Mucosa of rectum (tissue), 2 donors: ENCODE measurements around the gene EPHB1.

Source experiments
- H3K27ac ChIP-seq, 2 donors: one replicate each; pipeline ENCODE4 v1.7.0; 2013; ENCODE audit warnings: inconsistent platforms in 2 of 2, low read depth in 2 of 2, low read length in 2 of 2
- H3K27me3 ChIP-seq, 2 donors: one replicate each; pipeline ENCODE4 v1.7.0; 2013; ENCODE audit warnings: low read length in 2 of 2; ENCODE audit not compliant: control insufficient read depth in 2 of 2, insufficient read depth in 2 of 2
- H3K36me3 ChIP-seq, 2 donors: one replicate each; pipeline ENCODE4 v1.7.0; 2013; ENCODE audit warnings: low read length in 2 of 2; ENCODE audit not compliant: control insufficient read depth in 2 of 2, insufficient read depth in 2 of 2
- H3K4me1 ChIP-seq, 2 donors: one replicate each; pipeline ENCODE4 v1.7.0; 2013; ENCODE audit warnings: low read length in 2 of 2, mild to moderate bottlenecking in 1 of 2; ENCODE audit not compliant: control insufficient read depth in 2 of 2, insufficient read depth in 2 of 2
- H3K4me3 ChIP-seq, 2 donors: one replicate each; pipeline ENCODE4 v1.7.0; 2013; ENCODE audit warnings: low read length in 2 of 2
- H3K9ac ChIP-seq, 2 donors: one replicate each; pipeline ENCODE4 v1.7.0; 2013; ENCODE audit warnings: low read length in 2 of 2, low read depth in 1 of 2, mild to moderate bottlenecking in 1 of 2
- H3K9me3 ChIP-seq, 2 donors: one replicate each; pipeline ENCODE4 v1.7.0; 2013; ENCODE audit warnings: low read length in 2 of 2; ENCODE audit not compliant: control insufficient read depth in 2 of 2
- donor health status: healthy.
- donor health status: Normal muscosa, but diverticular disease.

The EPHB1 gene

GRCh38 chr3:134932035-134932434, 137.0 kb downstream of the EPHB1 start:
- H3K9ac ChIP-seq: no peak overlapping the region
- H3K9me3 ChIP-seq: no peaks in the 10 kb centered on the region
- no peak overlapping the region for H3K4me3 ChIP-seq
- H3K4me1 ChIP-seq: no peaks in the 10 kb centered on the region
- no peaks in the 10 kb centered on the region for H3K27me3 ChIP-seq
- H3K36me3 ChIP-seq: no peaks in the 10 kb centered on the region
- H3K27ac ChIP-seq: no peak overlapping the region

DNA sequence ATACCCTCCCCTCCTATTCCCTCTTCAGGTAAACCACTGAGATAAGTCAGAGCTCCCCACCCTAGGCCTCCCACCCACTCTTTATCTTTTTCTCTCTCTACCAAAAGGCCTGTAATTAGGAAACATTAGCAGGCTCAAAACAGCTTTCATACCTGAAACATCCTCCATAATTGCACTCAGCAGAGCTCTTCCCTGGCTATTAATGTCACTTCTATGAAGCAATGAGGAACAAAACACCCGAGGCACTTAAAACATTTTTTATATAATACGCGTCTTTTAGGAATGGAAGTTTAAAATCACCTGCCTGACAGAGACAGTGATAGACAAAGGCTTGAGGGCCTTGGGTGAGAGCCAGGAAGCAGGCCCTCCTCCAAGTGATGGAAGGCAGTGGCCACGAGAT, 138.9 kb downstream of the EPHB1 start:
- Histone ChIP-seq H3K27me3 (no peaks in the 10 kb centered on the region), H3K27ac (no peak overlapping the region), H3K36me3 (no peaks in the 10 kb centered on the region), H3K4me1 (no peaks in the 10 kb centered on the region), H3K9me3 (no peaks in the 10 kb centered on the region), H3K4me3 (no peak overlapping the region), H3K9ac (no peak overlapping the region)

GRCh38 chr3:134934933-134935332, 139.9 kb downstream of the EPHB1 start:
- Histone ChIP-seq H3K27me3 (no peaks in the 10 kb centered on the region), H3K27ac (no peak overlapping the region), H3K36me3 (no peaks in the 10 kb centered on the region)

DNA sequence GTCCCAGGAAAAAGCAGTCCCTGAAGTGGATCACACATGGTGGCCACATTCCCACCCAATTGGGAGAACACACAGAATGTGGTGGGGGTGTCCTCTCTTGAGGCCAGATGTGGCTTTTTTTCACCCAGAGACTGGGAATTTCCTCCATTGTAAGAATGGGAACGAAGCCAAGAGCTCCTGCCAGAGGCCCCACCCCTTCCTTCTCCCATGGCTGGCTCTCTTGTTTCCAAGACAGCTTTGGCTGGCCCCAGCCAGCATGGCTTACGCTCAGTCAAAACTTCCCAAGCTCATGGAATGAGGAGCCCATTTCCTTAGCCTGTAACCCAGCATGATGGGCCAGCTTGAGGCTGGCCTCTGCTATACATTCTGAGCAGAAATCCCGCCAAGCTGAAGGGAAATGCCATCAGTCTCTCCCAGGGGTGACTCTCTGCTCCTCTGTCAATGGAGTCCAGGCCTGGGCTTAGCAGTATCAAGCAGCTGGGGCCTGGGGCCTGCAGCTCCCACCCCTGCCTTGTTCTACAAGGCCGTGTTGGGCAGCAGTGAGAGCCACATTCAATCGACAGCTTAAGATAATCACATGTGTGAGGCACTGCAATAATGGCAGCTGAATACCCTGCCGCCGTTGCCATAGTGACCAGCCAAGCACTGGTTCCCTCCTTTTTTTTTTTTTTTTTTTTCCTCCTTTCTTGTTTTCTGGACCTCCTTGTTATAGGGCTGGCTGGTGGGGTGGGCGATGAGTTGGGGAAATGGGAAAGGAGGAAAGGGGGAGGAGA, 142.4 kb downstream of the EPHB1 start:
- H3K27me3 ChIP-seq: no peaks in the 10 kb centered on the region
- no peak overlapping the region for H3K9ac ChIP-seq
- H3K9me3 ChIP-seq: no peaks in the 10 kb centered on the region
- no peak overlapping the region for H3K27ac ChIP-seq
- H3K36me3 ChIP-seq: no peaks in the 10 kb centered on the region
- no peak overlapping the region for H3K4me3 ChIP-seq
- no peaks in the 10 kb centered on the region for H3K4me1 ChIP-seq

More at GRCh38 chr3:134934933-134935332, 139.9 kb downstream of the EPHB1 start:
- H3K9ac ChIP-seq: no peak overlapping the region
- H3K4me3 ChIP-seq: no peak overlapping the region
- H3K4me1 ChIP-seq: no peaks in the 10 kb centered on the region
- no peaks in the 10 kb centered on the region for H3K9me3 ChIP-seq

GRCh38 chr3:134938029-134938525, 143.0 kb downstream of the EPHB1 start:
- no peak overlapping the region for H3K9ac ChIP-seq
- H3K4me3 ChIP-seq: no peak overlapping the region
- H3K27ac ChIP-seq: no peak overlapping the region
- no peaks in the 10 kb centered on the region for H3K27me3 ChIP-seq
- no peaks in the 10 kb centered on the region for H3K4me1 ChIP-seq
- H3K9me3 ChIP-seq: no peaks in the 10 kb centered on the region
- H3K36me3 ChIP-seq: no peaks in the 10 kb centered on the region

DNA sequence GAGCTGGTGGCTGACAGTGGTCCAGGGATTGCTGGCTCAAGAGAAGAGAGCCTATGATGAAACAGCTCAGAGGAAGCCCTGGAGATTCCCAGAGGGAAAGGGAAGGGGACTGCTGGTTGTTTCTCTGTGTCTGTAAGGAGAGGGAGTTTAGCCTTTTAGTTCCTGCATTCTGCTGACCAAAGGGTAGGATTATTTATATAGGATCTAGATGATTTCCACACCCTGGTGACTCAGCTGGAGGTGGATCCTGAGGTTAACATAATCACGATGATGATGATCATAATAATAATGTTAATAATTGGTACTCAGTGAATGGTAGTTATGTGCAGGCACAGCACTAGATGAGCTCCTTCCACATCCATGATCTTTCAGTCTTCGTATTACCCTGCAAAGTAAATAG, 144.9 kb downstream of the EPHB1 start:
- H3K4me1 ChIP-seq: no peaks in the 10 kb centered on the region
- no peaks in the 10 kb centered on the region for H3K36me3 ChIP-seq
- no peaks in the 10 kb centered on the region for H3K9me3 ChIP-seq
- H3K27me3 ChIP-seq: no peaks in the 10 kb centered on the region
- no peak overlapping the region for H3K9ac ChIP-seq
- H3K27ac ChIP-seq: no peak overlapping the region
- no peak overlapping the region for H3K4me3 ChIP-seq

DNA sequence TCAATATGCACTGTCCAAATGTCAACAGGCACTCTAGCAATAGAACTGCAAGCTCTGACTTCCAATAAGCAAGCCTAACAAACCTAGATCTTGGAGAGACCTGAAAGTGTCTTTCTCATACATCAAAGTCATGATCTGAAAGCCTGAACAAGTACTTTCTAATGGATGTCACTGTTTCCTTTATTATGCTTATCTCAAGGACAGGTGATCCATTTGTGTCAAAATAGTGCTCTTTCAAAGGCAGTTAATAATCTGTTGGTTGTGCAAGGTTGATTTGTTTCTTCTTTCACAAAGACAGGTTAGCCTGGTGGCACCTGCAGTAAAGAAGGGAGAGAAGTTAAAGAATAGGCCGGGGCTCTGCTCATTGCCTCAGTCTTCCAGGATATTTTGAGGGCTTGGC, 146.8 kb downstream of the EPHB1 start:
- H3K9ac ChIP-seq: no peak overlapping the region
- no peaks in the 10 kb centered on the region for H3K4me1 ChIP-seq
- H3K9me3 ChIP-seq: no peaks in the 10 kb centered on the region
- no peak overlapping the region for H3K4me3 ChIP-seq
- no peak overlapping the region for H3K27ac ChIP-seq
- H3K27me3 ChIP-seq: no peaks in the 10 kb centered on the region
- no peaks in the 10 kb centered on the region for H3K36me3 ChIP-seq

DNA sequence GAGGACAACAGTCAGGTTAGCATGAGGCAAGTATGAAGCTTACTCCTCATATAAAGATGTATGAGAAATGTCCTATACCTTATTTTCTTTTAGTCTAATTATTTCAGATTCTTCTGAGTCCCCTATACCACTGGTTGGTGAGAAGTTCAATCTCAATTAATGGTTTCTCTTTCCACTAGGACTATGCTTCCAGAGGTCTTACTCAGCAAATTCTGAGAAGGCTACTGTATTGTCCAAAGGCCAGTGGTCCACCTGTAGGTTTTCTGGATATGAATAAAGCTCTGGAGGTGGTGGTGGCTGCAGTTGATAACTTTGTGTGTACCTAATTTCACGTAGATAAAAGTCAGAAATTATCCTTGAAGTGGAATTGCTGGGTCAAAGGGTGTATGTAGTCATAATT, 149.4 kb downstream of the EPHB1 start:
- H3K27ac ChIP-seq: no peak overlapping the region
- H3K4me1 ChIP-seq: no peaks in the 10 kb centered on the region
- no peaks in the 10 kb centered on the region for H3K9me3 ChIP-seq
- no peaks in the 10 kb centered on the region for H3K27me3 ChIP-seq
- H3K9ac ChIP-seq: no peak overlapping the region
- no peak overlapping the region for H3K4me3 ChIP-seq
- H3K36me3 ChIP-seq: no peaks in the 10 kb centered on the region

GRCh38 chr3:134949150-134949549, 154.1 kb downstream of the EPHB1 start:
- no peaks in the 10 kb centered on the region for H3K9me3 ChIP-seq
- no peak overlapping the region for H3K27ac ChIP-seq
- H3K4me3 ChIP-seq: no peak overlapping the region
- no peak overlapping the region for H3K9ac ChIP-seq
- H3K27me3 ChIP-seq: no peaks in the 10 kb centered on the region
- H3K4me1 ChIP-seq: no peaks in the 10 kb centered on the region
- H3K36me3 ChIP-seq: no peaks in the 10 kb centered on the region

DNA sequence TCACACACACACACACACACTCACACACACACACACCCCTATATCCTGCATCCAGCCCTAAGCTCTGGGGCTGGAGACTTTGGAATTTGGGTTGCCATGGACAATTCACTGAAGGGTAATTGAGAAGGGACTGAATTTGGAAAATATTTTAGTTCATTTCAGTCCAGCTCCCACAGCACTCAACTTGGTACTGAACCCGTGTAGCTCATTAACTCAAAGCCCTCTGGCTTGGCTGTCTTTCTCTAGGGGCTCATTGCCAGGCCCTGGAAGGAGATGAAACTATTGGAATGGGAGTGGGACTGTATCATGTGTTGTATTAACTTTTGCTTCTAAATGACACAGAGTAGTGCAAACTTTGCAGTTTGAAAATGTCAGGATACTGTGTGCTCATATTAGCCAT, 157.3 kb downstream of the EPHB1 start:
- H3K27ac ChIP-seq: no peak overlapping the region
- no peak overlapping the region for H3K9ac ChIP-seq
- H3K36me3 ChIP-seq: no peaks in the 10 kb centered on the region
- H3K27me3 ChIP-seq: no peaks in the 10 kb centered on the region
- H3K9me3 ChIP-seq: no peaks in the 10 kb centered on the region
- no peak overlapping the region for H3K4me3 ChIP-seq
- H3K4me1 ChIP-seq: no peaks in the 10 kb centered on the region
